GM12872 (cell line): ENCODE measurements around the gene CTIF.

ENCODE experiments used
- CTCF ChIP-seq: IDR thresholded peaks from 3 replicates; pipeline ENCODE4 v1.5.1; 2011; ENCODE audit warnings: low read depth, mild to moderate bottlenecking, low read length, moderate library complexity; ENCODE audit not compliant: insufficient read depth

The CTIF gene

DNA sequence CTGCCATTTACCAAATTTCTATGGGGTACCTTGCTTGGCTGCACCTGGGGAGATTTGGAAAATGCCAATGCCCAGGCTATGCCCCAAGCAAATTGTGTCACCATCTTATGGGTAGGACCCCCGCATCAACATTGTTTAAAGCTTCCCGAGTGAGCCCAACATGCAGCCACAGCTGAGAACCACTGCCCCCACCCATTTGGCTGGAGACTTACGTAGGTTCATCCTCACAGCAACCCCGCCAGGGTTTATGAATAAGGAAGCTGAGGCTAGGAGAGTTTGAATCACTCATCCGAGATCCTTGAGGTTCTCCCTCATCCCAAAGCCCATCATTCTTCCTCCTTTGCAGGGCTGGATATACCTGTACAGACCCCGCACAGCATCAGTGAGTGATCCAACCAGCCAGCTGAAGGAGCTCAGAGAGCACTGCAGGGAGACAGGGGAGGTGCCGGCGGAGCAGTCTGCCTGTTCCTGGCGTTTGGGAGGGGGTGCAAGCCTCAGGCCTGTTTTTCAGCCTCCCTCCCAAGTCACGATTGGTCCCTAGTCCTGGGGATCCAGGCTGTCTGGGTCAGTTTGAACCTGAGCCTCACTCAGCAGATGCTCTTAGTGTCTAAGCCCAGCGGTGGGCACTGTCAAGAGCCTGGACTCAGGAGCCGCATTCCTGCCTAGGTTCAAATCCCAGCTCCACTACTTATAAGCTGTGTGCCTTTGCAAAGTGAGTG, 247.1 kb downstream of the CTIF start:
- no peak for TF ChIP-seq CTCF

DNA sequence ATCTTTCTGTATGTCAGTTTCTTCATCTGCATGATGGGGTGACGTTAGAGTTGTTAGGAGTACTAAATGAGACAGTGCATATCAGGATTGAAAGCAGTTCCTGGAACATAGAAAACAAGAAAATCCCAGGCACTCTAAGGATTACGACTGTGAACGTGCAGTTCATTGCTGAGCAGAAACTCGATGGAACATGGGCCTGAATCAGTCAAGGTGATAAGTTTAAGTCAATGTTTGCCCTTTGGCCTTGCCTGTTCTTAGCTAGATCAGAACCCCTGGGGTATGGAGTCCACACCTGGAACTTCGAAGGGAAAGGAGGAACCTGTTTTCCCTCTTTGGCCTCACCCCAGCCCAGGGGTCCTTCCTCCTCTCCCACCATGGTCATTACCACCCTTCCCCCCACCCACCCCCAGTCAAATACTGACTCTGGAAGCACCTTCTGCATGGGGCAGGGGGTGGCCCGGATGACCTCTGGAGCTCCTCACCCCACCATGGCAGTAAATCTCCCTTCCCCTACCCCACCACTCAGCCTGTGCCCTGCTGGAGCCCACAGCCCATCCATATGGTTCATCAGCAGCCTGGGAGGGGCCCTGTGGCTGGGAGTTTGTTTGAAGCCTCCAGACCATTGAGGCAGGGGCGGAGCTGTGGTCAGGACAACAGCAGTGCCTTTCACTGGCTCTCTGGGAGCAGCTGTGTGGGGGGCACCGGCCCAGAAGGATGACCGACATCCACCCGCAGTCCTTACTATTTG, 247.8 kb downstream of the CTIF start:
- no peak for TF ChIP-seq CTCF

DNA sequence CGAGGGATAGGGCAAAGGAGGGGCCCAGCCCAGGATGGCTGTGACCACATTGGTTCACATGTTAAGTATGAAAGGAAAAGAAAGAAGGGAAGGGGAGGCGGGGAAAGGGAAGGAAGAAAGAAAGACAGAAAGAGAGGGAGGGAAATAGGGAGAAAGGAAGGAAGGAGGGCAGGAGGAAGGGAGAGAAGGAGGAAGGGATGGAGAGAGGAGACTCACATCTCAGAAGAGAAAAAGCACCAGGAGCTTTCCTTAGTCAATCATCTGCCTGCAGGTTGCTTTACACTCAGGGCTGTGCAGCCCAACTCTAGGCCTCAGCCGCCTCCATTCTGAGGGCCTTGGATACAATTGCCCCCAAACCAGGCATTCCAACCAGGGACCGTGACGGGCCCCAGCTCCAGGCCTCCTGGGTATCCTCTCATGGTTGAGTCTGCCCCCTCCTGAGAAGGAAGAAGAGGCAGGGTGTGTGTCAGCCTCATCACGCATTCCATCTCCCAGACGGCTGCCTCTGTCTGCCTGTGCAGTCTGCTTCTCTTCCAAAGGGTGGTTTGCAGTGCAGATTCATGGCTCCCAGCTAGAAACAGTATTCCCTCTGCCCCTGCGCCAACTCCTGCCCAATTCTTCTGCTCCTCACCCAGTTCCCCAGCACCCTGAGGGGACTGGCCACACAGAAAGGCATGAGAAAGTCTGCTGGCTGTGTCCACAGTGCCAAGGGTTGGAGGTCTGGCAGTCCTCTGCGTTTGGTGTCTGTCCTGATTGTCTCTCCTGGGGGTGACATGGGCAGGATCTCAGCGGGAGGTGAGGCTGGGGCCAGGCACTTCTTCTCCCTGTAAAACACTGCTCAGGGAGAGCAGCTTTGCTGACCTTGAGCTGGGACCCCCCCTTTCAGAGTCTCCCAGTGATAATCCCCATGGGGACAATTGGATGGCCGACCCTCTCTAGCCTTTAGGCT, 248.6 kb downstream of the CTIF start:
- no peak for TF ChIP-seq CTCF

- TF ChIP-seq CTCF = no peak
These were observed 249.5 kb downstream of the CTIF start for GRCh38 chr18:48788373-48788772.

GRCh38 chr18:48789259-48789812, 250.5 kb downstream of the CTIF start:
- no peak for TF ChIP-seq CTCF

GRCh38 chr18:48790226-48790863, 251.5 kb downstream of the CTIF start:
- no peak for TF ChIP-seq CTCF
